Esophagus muscularis mucosa (tissue), 4 donors: ENCODE results near the gene PLCH1. TPM values are rescaled to one million over a fixed set of nuclear protein-coding genes. Genes with fewer than 3 reads are reported as not detected.

Source experiments
- DNase-seq: peaks from one replicate; pipeline ENCODE4 v3.0.0-alpha.2; 2017; ENCODE audit errors: extremely low spot score
- H3K27ac ChIP-seq, 4 donors: fragments of 200-600 bp; sonication (generic); replicated peaks in 1 of 4; 1 replicate in 3 of 4; 2 replicates in 1 of 4; pipeline ENCODE4 v1.5.1; 2016 to 2019; ENCODE audit warnings: mild to moderate bottlenecking in 1 of 4
- H3K27me3 ChIP-seq, 4 donors: fragments of 200-600 bp; sonication (generic); one replicate each; pipeline versions ENCODE4 v1.5.1 to v1.6.0; 2016 to 2019
- H3K36me3 ChIP-seq, 4 donors: fragments of 200-600 bp; sonication (generic); one replicate each; pipeline ENCODE4 v1.5.1; 2016 to 2019
- H3K4me1 ChIP-seq, 4 donors: fragments of 200-600 bp; sonication (generic); one replicate each; pipeline ENCODE4 v1.5.1; 2016 to 2019
- H3K4me3 ChIP-seq, 4 donors: fragments of 200-600 bp; sonication (generic); 1 replicate in 2 of 4; 2 replicates in 2 of 4; pipeline ENCODE4 v1.5.1; 2016 to 2019; ENCODE audit warnings: mild to moderate bottlenecking in 4 of 4, moderate library complexity in 1 of 4
- H3K9me3 ChIP-seq, 4 donors: fragments of 200-600 bp; sonication (generic); 1 replicate in 3 of 4; 2 replicates in 1 of 4; pipeline ENCODE4 v1.5.1; 2016 to 2019
- CTCF ChIP-seq, 3 experiments: fragments of 200-600 bp in 2 of 3; fragments of 450-650 bp in 1 of 3; sonication (generic) in 2 of 3; IDR thresholded peaks; one replicate each; pipeline ENCODE4 v1.5.1; 2017 to 2019; ENCODE audit warnings: antibody characterized with exemption in 3 of 3, mild to moderate bottlenecking in 2 of 3, moderate library complexity in 1 of 3
- EP300 ChIP-seq: sonication (generic); formaldehyde crosslinking; IDR thresholded peaks from one replicate; pipeline ENCODE4 v1.6.1; 2017; ENCODE audit warnings: antibody characterized with exemption
- POLR2A ChIP-seq: fragments of 450-650 bp; IDR thresholded peaks from one replicate; pipeline ENCODE4 v1.6.1; 2017; ENCODE audit warnings: antibody characterized with exemption, moderate library complexity, mild to moderate bottlenecking, low read depth
- POLR2AphosphoS5 ChIP-seq, 2 donors: sonication (generic); formaldehyde crosslinking; IDR thresholded peaks; one replicate each; pipeline ENCODE4 v1.6.1; 2017; ENCODE audit warnings: antibody characterized with exemption in 2 of 2
- WGBS: methylation state at CpG from one replicate; pipeline ENCODE4 v1.1.5; 2018; 5-methylcytosine and 5-hydroxymethylcytosine counted together
- intact Hi-C: fragments of 100-400 bp; cut with DNase I; formaldehyde crosslinking; loops from one replicate; pipeline ENCODE4 v1.15.1; 2023
- total RNA-seq, 4 donors: library from RNA; depleted of rRNA; stranded (reverse); fragments of >200 nt; gene quantifications; one replicate each; pipeline versions ENCODE4 v1.1.0 to v1.2.1, GENCODE V29; 2016

The PLCH1 gene
- total RNA-seq, 4 donors from 2014 or later = under 0.01 to 0.52 (median 0.36) TPM

GRCh38 chr3:155701882-155702465 lies 42.9 kb downstream of the PLCH1 start:
- no peak for DNase-seq
- no peaks in the 10 kb centered on the region for H3K27me3 ChIP-seq
- peaks cover 0 to 3% (median 0%) of the 10 kb centered on the region in 4 donors for H3K4me1 ChIP-seq
- peak overlapping the region in 1 of 4 donors; percentile 0 for H3K27ac ChIP-seq
- no peak overlapping the region for H3K4me3 ChIP-seq
- intact Hi-C loops = loop anchor here (2.0 to 10.0 kb wide), 2 partner anchors 349 to 1367 kb away; no protein-coding TSS in a partner anchor
- no peaks in the 10 kb centered on the region for H3K36me3 ChIP-seq
- peak; percentile 56 to 71 (median 69) for TF ChIP-seq CTCF (IDR thresholded peaks at IDR 0.05)
- no peak for TF ChIP-seq POLR2A
- WGBS = 37% methylated on average over 5 of the region's 5 CpGs
- H3K9me3 ChIP-seq = no peaks in the 10 kb centered on the region

GRCh38 chr3:155697542-155697941 lies 47.3 kb downstream of the PLCH1 start:
- H3K27ac ChIP-seq = no peak overlapping the region
- no peaks in the 10 kb centered on the region for H3K27me3 ChIP-seq
- no peak overlapping the region for H3K4me3 ChIP-seq
- WGBS = 80% methylated on average over 2 of the region's 2 CpGs
- peaks cover 0 to 3% (median 0%) of the 10 kb centered on the region in 4 donors for H3K4me1 ChIP-seq
- no peaks in the 10 kb centered on the region for H3K36me3 ChIP-seq
- no peaks in the 10 kb centered on the region for H3K9me3 ChIP-seq
- intact Hi-C loops = no loop called here
- TF ChIP-seq POLR2A = no peak
- no peak for DNase-seq

- no peaks in the 10 kb centered on the region for H3K27me3 ChIP-seq
- H3K27ac ChIP-seq = no peak overlapping the region
- intact Hi-C loops = no loop called here
- H3K4me3 ChIP-seq = no peak overlapping the region
- no peak for DNase-seq
- TF ChIP-seq POLR2A (no peak), POLR2AphosphoS5 (IDR thresholded peaks at IDR 0.05) (no peak), EP300 (no peak), CTCF (IDR thresholded peaks at IDR 0.05) (no peak)
- H3K36me3 ChIP-seq = no peaks in the 10 kb centered on the region
- H3K4me1 ChIP-seq = no peaks in the 10 kb centered on the region
- no peaks in the 10 kb centered on the region for H3K9me3 ChIP-seq
These were observed 54.0 kb downstream of the PLCH1 start for GRCh38 chr3:155690921-155691320.

DNA sequence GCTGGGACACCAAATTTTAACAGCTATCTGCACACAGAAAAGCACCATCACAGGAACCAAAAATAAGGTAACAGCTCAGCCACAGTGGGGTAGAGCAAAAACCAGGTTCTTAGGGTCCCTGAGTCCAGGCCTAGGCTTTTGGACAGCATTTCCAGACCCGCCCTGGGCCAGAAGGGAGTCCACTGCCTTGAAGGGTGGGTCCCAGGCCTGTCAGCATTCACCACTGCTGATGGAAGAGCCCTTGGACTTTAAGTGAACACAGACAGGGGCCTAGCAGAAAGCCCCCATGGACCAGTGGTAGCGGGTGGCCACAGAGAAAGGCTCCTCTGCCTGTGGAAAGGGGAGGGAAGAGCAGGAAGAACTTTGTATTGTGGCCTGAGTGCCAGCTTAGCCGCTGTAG lies 56.4 kb downstream of the PLCH1 start:
- H3K4me1 ChIP-seq = no peaks in the 10 kb centered on the region
- TF ChIP-seq CTCF (IDR thresholded peaks at IDR 0.05) (no peak), POLR2AphosphoS5 (IDR thresholded peaks at IDR 0.05) (no peak), POLR2A (no peak), EP300 (no peak)
- H3K9me3 ChIP-seq = no peaks in the 10 kb centered on the region
- no peak overlapping the region for H3K4me3 ChIP-seq
- DNase-seq = no peak
- intact Hi-C loops = no loop called here
- WGBS = 95% methylated on average over 3 of the region's 3 CpGs
- no peaks in the 10 kb centered on the region for H3K27me3 ChIP-seq
- no peaks in the 10 kb centered on the region for H3K36me3 ChIP-seq
- H3K27ac ChIP-seq = no peak overlapping the region

DNA sequence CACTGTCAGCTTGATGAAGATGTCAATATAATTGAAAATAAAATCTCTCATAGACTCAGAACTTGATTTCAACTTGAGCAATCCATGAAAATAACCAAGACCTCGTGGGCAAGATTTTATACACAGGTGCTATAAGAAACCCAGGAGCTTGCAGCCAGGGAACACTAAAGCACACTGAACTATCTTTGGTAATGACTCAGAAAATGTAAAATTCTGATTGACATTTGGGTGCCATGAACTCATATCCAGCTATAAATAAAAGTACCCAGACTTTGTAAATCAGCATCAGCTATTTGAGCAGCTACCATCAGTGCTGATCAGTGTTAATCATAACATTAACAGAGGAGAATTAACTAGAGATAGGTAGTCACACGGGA lies 61.5 kb downstream of the PLCH1 start:
- Histone ChIP-seq H3K4me1 (peaks cover 0 to 4% (median 0%) of the 10 kb centered on the region in 4 donors), H3K4me3 (no peak overlapping the region), H3K27ac (no peak overlapping the region), H3K27me3 (no peaks in the 10 kb centered on the region), H3K36me3 (no peaks in the 10 kb centered on the region), H3K9me3 (no peaks in the 10 kb centered on the region)
- intact Hi-C loops = no loop called here
- 80% methylated on average over 2 of the region's 2 CpGs for WGBS
- DNase-seq = no peak
- TF ChIP-seq EP300 (no peak), CTCF (IDR thresholded peaks at IDR 0.05) (no peak), POLR2AphosphoS5 (IDR thresholded peaks at IDR 0.05) (no peak), POLR2A (no peak)
